ENCODE measurements around the gene MLN.

DNA sequence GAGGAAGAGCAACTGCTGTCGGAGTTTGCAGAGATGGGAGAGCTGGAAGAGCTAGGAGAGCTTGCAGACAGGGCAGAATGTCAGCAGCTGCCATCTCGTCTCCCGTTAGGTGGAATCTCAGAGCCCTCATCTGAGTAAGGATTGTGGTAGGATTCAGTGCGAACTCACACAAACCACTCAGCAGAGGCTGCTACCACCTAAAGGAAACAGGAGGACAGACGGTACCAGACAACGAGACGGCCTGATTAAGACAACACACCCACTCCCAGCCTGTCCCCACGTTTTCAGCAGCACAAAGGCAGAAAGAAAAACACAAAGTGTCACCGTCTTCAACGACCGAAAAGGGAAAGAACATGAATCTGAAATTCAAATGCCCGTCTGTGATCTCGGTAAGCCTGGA, 19.0 kb downstream of the MLN start:
- TF ChIP-seq POLR2A (IDR thresholded peaks at IDR 0.05) (no peak), CTCF (IDR thresholded peaks at IDR 0.05) (no peak)

All from thyroid gland (tissue), 4 donors.